ACC112 (cell line): Measurements from ENCODE around the gene KCNH5.

Experiments used
- H2AFZ ChIP-seq: fragments of 200-600 bp; sonication (generic); one replicate; pipeline ENCODE4 v1.6.0; 2017; ENCODE audit warnings: antibody characterized with exemption, low read length; ENCODE audit not compliant: unreplicated experiment
- H3K27ac ChIP-seq: fragments of 200-600 bp; sonication (generic); 2 replicates; pipeline ENCODE4 v1.5.1; 2014; ENCODE audit warnings: low read depth, mild to moderate bottlenecking, antibody characterized with exemption, low read length, moderate library complexity
- H3K27me3 ChIP-seq: fragments of 200-600 bp; sonication (generic); 2 replicates; pipeline ENCODE4 v1.6.1; 2014; ENCODE audit warnings: mild to moderate bottlenecking, antibody characterized with exemption, low read length, moderate library complexity, mixed read lengths; ENCODE audit not compliant: insufficient read depth
- H3K36me3 ChIP-seq: fragments of 200-600 bp; sonication (generic); 2 replicates; pipeline ENCODE4 v1.6.1; 2016; ENCODE audit warnings: mild to moderate bottlenecking, antibody characterized with exemption, low read length, moderate library complexity, mixed read lengths; ENCODE audit not compliant: insufficient read depth
- H3K4me1 ChIP-seq: fragments of 200-600 bp; sonication (generic); one replicate; pipeline ENCODE4 v1.6.1; 2016; ENCODE audit warnings: low read length, mixed read lengths; ENCODE audit not compliant: insufficient read depth, unreplicated experiment, control insufficient read depth
- H3K4me3 ChIP-seq: fragments of 200-600 bp; sonication (generic); 2 replicates; pipeline ENCODE4 v1.5.1; 2014; ENCODE audit warnings: mild to moderate bottlenecking, low read depth, low read length
- H3K79me2 ChIP-seq: fragments of 200-600 bp; sonication (generic); one replicate; pipeline ENCODE4 v1.6.0; 2016; ENCODE audit warnings: low read length; ENCODE audit not compliant: control insufficient read depth, unreplicated experiment, insufficient read depth

KCNH5 gene

GRCh38 chr14:63045234-63045611, at the start of gene KCNH5:
KCNH5 (minus strand) TSS chr14:63045458; CDS start chr14:63045186, 272 bp downstream.
- H3K27me3 ChIP-seq, result peaks cover 80% of the 10 kb centered on the region
- H3K4me1 ChIP-seq, result no peaks in the 10 kb centered on the region
- no peak within 1 kb of the TSS for H2AFZ ChIP-seq
- no peaks in the 10 kb centered on the region for H3K36me3 ChIP-seq
- H3K4me3 ChIP-seq, result peak within 1 kb of the TSS; percentile 41; the same call in 1 of the 2 replicates
- no peaks in the 10 kb centered on the region for H3K79me2 ChIP-seq
- no peak within 1 kb of the TSS for H3K27ac ChIP-seq

GRCh38 chr14:63091394-63091996, 46.2 kb upstream of the KCNH5 start:
- no peak overlapping the region for H3K27ac ChIP-seq
- H3K36me3 ChIP-seq, result no peaks in the 10 kb centered on the region
- H3K4me3 ChIP-seq, result no peak overlapping the region
- no peaks in the 10 kb centered on the region for H3K4me1 ChIP-seq
- H3K27me3 ChIP-seq, result no peaks in the 10 kb centered on the region
- no peak overlapping the region for H2AFZ ChIP-seq
- no peaks in the 10 kb centered on the region for H3K79me2 ChIP-seq

GRCh38 chr14:63088865-63089264, 43.6 kb upstream of the KCNH5 start:
- Histone ChIP-seq H3K4me1 (no peaks in the 10 kb centered on the region), H3K79me2 (no peaks in the 10 kb centered on the region), H3K27ac (no peak overlapping the region)

GRCh38 chr14:63078569-63078968, 33.3 kb upstream of the KCNH5 start:
- Histone ChIP-seq H3K27ac (no peak overlapping the region), H3K4me1 (no peaks in the 10 kb centered on the region), H3K79me2 (no peaks in the 10 kb centered on the region), H3K36me3 (no peaks in the 10 kb centered on the region), H3K27me3 (no peaks in the 10 kb centered on the region), H3K4me3 (no peak overlapping the region), H2AFZ (no peak overlapping the region)

More at GRCh38 chr14:63088865-63089264, 43.6 kb upstream of the KCNH5 start:
- Histone ChIP-seq H2AFZ (no peak overlapping the region), H3K4me3 (no peak overlapping the region), H3K27me3 (no peaks in the 10 kb centered on the region), H3K36me3 (no peaks in the 10 kb centered on the region)

GRCh38 chr14:63076488-63076887, 31.2 kb upstream of the KCNH5 start:
- H3K36me3 ChIP-seq, result no peaks in the 10 kb centered on the region
- H3K79me2 ChIP-seq, result no peaks in the 10 kb centered on the region
- H2AFZ ChIP-seq, result no peak overlapping the region
- no peaks in the 10 kb centered on the region for H3K4me1 ChIP-seq
- H3K27ac ChIP-seq, result no peak overlapping the region
- no peaks in the 10 kb centered on the region for H3K27me3 ChIP-seq
- H3K4me3 ChIP-seq, result no peak overlapping the region

GRCh38 chr14:63055631-63056030, 10.4 kb upstream of the KCNH5 start:
- H3K27ac ChIP-seq, result no peak overlapping the region
- peaks cover 5% of the 10 kb centered on the region; the same call in 1 of the 2 replicates for H3K27me3 ChIP-seq

GRCh38 chr14:63051992-63052391, 6.7 kb upstream of the KCNH5 start:
- no peak overlapping the region for H2AFZ ChIP-seq
- H3K79me2 ChIP-seq, result no peaks in the 10 kb centered on the region
- H3K27me3 ChIP-seq, result peaks cover 33% of the 10 kb centered on the region
- H3K36me3 ChIP-seq, result no peaks in the 10 kb centered on the region
- no peak overlapping the region for H3K4me3 ChIP-seq
- no peaks in the 10 kb centered on the region for H3K4me1 ChIP-seq
- no peak overlapping the region for H3K27ac ChIP-seq

More at GRCh38 chr14:63055631-63056030, 10.4 kb upstream of the KCNH5 start:
- Histone ChIP-seq H3K4me3 (no peak overlapping the region), H2AFZ (no peak overlapping the region), H3K79me2 (no peaks in the 10 kb centered on the region), H3K36me3 (no peaks in the 10 kb centered on the region), H3K4me1 (no peaks in the 10 kb centered on the region)

GRCh38 chr14:63051301-63051700, 6.0 kb upstream of the KCNH5 start:
- Histone ChIP-seq H2AFZ (no peak overlapping the region), H3K79me2 (no peaks in the 10 kb centered on the region), H3K4me3 (no peak overlapping the region)

GRCh38 chr14:63050694-63051093, 5.4 kb upstream of the KCNH5 start:
- Histone ChIP-seq H3K4me1 (no peaks in the 10 kb centered on the region), H3K27ac (no peak overlapping the region), H3K4me3 (no peak overlapping the region), H2AFZ (no peak overlapping the region), H3K79me2 (no peaks in the 10 kb centered on the region), H3K36me3 (no peaks in the 10 kb centered on the region), H3K27me3 (peaks cover 45% of the 10 kb centered on the region)

More at GRCh38 chr14:63051301-63051700, 6.0 kb upstream of the KCNH5 start:
- H3K27ac ChIP-seq, result no peak overlapping the region
- no peaks in the 10 kb centered on the region for H3K36me3 ChIP-seq
- H3K4me1 ChIP-seq, result no peaks in the 10 kb centered on the region
- peaks cover 39% of the 10 kb centered on the region for H3K27me3 ChIP-seq

- H3K27ac ChIP-seq, result no peak overlapping the region
Observed at GRCh38 chr14:63046339-63047268, 1.3 kb upstream of the KCNH5 start.

More at GRCh38 chr14:63046339-63047268, 1.3 kb upstream of the KCNH5 start:
- Histone ChIP-seq H3K27me3 (peaks cover 84% of the 10 kb centered on the region), H2AFZ (no peak overlapping the region), H3K4me1 (no peaks in the 10 kb centered on the region), H3K4me3 (no peak overlapping the region), H3K79me2 (no peaks in the 10 kb centered on the region), H3K36me3 (no peaks in the 10 kb centered on the region)
